ENCODE measurements around the gene KLF3.
A peak's percentile ranks its signal among the peaks of the same experiment; 100 is the strongest.

The KLF3 gene

DNA sequence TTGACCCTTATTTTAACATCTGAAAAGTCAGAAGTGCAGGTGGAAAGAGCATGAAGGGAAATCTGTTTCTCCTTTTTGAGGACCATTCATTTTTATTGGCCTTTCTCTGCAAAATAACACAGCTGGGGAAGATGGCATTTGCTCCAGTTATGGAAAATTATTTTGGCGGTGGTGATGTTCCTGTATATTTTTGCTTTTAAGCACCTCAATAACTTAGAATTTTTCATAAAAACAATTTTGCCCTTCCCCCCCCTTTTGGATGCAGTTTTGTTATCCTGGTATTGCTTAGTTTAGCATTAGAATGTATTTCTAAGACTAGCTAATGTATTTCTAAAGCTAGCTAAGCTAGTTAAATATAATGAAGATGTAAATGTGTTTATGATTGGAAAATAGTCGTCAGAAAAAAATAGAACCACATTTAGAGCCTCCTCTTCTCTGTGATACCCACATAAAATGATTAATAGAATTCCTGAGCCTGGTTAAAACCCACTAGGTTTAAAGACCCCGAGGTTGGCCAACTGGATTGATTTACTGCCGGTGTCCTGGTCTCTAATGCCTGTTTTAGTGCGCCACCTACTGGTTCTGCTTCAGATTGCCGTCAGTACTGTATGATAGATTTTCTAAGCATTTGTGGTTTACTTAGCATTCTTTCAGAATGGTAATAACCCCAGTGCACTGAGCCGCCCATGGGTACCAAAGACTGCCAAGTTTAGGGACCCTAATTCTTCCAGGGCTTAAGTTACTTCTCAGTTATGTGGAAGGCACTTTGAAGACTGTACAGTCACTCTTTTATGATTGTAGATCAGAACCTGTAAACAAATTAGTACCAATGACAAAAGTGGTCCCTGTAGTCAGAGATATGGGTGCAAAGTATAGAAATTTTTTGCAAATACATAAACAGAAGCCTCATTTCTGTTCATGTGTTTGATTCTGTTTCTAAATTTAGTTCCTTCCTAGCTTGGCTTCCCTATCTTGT lies 11.4 kb downstream of the KLF3 start:
- peak; percentile 78 for DNase-seq

DNA sequence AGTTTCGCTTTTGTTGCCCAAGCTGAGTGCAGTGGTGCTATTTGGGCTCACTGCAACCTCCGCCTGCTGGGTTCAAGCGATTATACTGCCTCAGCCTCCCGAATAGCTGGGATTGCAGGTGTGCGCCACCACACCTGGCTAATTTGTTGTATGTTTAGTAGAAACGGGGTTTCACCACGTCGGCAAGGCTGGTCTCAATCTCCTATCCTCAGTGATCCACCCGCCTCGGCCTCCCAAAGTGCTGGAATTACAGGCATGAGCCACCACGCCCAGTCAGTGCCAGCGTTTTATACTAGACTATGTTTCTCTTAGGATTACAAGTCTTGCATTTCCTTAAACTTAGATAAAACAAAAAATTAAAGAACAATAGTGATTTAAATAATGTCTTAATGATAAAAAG lies 13.0 kb downstream of the KLF3 start:
- DNase-seq, result no peak

DNA sequence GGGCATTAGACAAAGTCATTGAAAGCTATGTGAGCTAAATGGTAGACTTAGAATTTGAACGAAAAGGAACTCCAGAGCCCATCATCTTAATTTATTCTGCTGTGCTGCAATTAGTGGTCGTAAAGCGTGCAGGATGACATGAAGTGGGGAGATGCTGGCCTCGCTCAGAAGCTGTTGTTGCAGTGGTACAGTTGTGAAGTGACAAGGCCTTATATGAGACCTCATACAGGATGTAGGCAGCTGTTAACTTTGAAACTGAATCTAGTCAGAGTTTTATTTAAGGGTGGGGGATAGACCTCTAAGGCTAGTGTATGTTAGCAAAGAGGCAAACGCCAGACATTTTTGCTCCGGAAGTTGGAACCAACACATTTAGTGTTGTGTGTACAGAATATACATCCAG lies 13.4 kb downstream of the KLF3 start:
- no peak for DNase-seq

DNA sequence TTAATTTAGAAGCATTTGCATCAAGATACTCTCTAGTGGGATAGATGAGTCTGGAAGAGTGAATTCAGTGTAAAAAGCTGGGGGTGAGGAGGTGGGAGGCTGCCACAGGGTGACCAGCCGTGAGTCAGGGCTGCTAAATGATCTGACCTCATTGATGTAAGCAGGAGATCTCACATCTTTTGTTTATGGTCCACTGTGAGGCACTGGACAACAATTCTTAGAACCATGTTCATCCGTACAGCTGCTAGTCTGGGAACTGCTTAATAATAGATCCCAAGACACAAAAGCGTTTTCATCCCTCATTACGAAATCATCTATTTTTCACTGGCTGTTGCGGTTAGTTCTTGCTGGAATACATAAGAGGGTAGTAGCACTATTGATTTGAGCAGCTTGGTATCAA lies 14.1 kb downstream of the KLF3 start:
- peak; percentile 37 for DNase-seq

DNA sequence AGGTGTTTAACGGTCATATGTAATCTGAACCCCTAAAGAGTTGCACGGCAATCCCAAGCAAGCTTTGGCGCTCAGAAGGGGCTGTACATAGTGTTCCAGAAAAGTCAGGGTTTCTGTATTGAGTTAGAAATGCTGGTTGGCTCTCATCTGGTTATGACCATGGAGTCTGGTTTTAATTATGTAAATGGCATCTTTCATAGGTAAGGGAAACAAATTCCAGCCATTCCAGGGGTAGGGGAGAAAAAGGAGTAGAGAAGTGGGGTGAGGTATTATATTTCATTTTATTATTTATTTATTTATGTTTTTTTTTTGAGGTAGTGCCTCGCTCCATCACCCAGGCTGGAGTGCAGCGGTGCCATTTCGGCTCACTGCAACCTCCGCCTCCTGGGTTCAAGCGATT lies 15.9 kb downstream of the KLF3 start:
- no peak for DNase-seq

DNA sequence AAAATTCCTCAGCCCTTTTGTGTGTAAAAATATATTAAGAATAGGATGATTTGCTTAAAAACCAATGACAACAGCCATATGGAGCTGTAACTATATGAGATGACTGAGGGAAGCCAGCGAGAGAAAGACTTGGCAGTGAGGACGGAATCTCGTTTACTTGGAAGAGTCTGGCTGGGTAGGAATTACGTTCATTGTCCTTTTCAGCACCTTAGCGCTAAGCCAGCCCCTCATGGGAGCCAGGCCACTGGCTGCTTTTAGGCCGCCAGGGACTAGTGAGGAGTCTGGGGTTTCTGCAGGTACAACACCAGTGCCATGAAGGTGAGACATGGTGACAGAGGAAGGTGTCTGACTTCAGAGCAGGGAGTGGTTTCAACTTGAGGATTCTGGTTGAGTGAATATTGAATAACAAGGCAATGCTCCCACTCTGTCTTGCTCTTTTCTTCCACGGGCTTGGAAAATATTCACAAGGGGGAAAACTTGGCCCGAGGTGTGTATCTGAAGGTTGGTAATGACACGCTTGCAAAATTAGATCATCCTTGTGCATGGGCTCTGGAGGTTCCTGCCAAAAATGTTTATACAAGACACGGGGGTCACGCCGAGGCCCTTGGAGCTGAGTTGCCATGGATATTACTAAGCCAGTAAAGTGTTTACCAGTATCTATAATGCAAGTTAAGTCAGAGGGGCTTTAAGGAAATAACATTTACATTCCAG lies 17.4 kb downstream of the KLF3 start:
- no peak for DNase-seq

DNA sequence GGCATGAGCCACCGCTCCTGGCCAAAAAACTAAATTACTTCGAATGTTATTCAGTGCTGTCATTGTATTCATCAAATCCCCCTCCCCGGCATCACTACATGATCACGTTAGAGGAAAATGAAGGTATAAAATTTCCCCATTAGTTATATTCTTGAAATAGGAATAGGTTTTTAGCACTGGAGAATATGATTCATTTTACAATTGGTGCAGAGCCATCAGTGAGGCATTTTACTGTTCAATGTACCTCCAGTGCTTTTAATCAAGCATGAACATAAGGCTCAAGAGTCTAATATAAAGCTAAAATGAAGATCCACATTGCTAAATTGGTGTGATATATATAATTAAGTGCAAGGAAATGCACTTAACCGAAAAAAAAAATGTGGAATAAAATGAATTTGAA lies 18.3 kb downstream of the KLF3 start:
- no peak for DNase-seq

DNA sequence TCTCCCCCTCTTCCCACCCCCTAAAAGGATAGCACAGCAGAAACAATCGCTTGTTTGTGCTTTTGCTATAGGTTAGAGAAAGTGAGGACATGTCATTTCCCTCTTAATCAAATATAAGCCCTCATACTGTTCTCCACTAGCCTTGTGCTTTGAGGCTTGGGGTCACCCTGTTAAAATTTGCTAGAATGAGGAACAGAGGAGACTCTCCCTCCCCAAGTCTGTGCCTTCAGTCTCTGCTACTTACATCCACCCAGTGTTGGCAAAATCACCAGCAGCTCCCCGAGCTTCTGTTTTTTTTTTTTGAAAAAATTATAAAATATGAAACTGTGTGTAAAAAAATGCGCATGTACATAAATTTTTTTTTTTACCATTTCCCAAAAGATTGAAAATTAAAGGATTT lies 19.3 kb downstream of the KLF3 start:
- no peak for DNase-seq

DNA sequence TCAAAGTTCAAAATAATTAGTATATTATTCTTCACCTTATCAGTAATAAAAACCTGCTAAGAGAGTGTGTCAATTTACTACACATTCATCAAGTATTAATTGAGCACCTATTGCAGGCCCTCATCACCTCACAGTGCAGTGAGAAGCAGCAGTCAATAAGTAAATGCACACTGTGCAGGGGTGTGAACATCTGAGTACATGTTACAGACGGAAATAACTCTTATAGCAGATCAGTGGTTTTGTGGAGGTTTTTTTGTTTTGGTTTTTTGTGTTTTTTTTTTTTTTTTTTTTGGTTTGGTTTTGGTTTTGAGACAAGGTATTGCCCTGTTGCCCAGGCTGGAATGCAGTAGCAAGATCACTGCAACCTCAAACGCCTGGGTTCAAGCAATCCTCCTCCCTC lies 20.3 kb downstream of the KLF3 start:
- no peak for DNase-seq

DNA sequence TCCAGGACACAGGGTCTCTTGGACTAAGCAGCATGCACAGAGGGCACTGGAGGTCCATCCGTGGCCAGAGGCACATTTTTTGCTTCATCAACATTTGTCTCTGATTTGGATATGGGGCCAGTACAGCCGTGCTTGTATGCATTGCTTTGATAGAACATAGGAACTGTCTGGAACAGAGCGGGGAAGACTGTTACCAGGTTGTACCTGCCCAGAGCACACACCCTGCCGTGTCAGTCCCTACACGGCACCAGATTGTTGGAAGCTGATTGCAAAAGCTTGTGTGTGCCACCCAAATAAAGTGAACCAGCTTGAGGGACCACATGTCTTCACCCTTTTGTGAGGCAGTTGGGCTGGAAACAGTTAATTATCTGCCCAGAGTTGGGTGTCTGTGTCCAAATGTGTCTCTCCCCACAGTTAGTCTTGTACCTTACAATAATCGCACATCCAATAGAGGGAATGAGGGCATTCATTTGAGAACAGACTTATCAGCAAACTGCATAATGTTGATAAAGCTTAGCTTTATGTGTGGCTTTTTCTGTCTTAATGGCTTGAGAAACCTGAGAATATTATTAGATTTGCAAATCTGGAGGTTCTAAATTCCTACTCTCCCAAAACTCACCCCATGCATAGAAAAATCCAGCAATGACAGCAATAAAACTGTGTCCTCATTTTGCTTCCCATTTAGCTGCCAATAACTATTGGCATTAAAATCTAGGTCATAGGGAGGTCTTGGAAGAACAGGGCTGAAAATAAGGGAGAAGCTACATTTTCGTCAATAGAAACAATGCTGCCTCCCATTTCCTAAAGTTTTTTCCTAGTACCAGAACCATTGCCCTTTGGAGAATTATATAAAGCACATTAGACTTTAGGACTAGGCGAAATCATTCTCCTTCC lies 21.2 kb downstream of the KLF3 start:
- no peak for DNase-seq

DNA sequence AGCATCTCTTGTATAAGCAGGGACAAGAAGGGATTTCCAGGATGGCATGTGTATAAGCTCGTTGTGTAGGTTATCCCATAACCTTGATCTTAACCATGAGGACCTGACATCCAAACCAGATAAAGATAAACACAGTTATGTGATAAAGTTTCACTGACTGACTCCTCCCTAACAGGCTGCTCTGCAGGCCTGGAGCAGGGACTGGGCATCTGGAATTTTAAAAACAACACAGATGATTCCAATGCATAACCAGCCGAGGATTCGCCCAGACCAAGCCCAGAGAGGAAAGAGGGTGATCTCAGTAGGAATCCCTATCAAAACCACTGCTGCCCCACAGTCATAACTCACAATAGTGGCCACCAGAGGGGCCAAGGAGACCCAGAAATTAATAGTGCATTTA lies 22.7 kb downstream of the KLF3 start:
- no peak for DNase-seq

DNA sequence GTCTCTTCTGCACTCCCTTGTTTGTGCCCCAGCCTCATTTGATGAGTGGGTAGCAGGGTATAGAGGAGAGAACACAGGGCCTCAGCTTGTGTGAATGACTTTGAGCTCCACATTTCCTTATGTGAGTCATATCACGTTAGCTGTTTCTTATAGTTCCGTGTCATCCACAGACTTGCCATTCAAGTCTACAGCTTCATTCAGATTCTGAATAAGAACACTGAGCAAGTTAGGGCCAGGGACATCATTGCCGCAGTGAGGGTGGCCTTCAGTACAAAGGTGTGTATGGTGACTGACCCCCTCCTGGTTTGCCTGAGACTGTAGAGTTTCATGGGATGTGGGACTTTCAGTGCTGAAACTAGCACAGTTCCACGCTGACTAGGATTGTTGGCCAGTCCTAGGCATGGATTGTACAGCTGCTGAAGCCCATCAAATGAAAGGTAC lies 23.6 kb downstream of the KLF3 start:
- DNase-seq, result no peak

DNA sequence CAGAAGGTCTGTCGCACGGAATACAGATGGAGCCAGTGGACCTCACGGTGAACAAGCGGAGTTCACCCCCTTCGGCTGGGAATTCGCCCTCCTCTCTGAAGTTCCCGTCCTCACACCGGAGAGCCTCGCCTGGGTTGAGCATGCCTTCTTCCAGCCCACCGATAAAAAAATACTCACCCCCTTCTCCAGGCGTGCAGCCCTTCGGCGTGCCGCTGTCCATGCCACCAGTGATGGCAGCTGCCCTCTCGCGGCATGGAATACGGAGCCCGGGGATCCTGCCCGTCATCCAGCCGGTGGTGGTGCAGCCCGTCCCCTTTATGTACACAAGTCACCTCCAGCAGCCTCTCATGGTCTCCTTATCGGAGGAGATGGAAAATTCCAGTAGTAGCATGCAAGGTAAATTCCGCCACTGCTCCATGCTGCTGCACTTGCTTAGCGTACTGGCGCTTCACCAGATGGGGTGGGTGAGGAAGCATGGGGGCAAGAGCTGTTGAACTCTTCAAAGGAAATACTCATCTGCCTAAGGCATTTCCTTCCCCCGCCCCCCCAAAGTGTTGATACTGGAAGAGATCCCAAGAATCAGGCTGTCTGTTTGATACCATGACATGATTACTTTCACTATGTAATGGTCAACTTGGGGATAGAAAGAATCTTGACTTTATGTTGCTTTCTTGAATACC lies 24.8 kb downstream of the KLF3 start:
- DNase-seq, result no peak

DNA sequence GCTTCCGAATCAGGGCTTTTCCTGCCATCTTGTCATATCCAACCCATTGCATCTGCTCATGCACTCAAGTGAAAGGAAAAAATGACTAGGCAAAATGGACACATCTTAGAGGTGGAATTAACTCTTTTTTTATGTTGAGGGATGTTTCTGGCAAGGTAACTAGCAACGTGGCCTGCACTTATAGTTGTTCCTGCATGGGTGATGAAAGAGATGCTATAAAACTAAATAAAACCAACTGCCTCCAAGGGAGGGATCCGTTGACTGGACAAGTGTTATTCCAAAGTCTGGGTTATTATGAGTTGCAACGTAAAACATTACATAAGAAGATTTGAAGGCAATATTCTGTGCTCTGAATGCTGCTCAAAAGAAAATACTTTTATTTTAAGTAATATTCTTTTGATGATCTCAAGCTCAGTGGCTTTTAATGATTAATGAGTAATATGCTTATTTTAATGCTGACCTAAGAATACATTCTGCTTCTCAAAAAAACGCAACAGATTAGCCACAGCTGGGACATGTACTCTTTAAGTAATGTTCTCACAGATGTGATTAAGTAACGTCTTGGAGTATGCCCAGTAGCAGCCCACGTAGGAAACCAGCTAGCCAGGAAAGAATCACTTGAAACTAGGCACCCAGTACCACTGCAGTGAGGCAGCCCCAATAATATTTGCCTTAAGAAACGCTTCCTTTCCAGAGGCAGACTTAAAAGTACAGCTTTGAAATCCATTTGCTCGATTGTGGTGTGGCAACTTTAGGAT lies 27.4 kb downstream of the KLF3 start:
- no peak for DNase-seq

DNA sequence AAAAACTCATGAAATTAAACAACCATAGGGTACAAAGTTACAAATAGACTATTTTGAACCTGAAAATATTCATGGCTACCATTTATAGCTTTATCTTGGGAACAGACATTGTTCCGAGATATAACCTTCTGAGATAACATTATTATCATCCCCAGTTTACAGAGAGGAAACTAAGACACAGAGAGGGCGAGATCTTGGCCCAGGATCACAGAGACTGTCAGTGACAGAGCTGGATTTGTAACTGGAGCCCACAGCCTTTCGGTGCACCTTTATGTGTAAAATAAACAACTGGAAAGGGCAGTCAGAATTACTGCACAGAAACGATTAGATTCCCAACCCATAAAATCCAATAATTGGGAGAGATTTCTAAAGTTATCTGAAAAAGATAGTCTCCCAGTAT lies 28.4 kb downstream of the KLF3 start:
- no peak for DNase-seq

DNA sequence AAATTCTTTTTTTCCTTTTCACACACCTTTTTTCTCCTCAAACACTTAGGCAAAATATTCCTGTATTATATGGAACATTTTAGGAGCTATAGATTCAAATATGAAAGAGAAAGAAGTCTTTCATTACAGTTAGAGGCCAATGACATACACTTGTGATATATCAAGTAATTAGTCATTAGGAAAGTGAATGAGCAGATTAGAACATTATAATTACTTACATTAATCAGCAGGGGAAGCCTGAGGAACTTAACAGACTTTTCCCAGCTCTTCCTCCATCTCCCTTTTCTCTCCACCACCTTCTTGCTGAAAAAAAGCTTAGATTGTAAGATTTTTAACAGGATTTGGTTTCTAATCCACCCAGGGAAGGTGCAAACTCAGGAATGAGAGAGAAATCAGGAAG lies 29.6 kb downstream of the KLF3 start:
- no peak for DNase-seq

DNA sequence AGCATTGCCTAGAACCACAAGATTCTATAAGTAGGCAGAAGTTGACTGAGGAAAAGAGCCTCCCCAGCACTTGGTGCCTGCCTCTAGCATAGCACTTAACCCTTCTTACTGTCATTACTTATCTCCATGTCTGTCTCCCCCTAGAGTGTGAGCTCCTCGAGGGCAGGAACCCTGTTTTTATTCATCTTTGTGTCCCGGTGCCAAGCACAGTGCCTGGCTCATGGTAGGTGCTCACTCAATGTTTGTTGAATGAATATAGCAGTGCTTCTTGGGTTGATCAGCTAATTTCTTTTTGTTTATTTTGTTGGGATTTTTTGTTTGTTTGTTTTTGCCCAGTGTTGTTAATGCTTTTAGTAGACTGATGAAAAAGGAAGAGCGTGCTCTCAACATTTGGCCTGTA lies 30.3 kb downstream of the KLF3 start:
- no peak for DNase-seq

DNA sequence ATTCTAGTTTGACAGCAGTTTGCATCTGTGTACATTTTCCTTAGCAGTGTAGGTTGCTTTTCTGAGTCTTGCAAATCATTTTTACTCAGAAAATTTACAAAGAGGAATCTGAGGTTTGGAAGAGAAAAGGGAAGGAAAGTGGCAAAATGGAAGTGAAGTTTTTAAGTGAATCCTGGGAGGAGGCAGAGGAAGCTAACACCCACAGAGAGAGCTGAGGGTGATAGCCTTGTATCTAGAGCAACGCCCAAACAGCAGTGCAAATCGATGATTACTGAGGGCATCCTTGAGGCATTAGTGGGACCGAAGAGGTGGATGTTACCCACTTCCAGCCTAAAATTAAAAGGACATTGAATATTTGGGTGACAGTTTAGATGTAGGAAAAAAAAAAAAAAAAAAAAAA lies 31.8 kb downstream of the KLF3 start:
- no peak for DNase-seq

DNA sequence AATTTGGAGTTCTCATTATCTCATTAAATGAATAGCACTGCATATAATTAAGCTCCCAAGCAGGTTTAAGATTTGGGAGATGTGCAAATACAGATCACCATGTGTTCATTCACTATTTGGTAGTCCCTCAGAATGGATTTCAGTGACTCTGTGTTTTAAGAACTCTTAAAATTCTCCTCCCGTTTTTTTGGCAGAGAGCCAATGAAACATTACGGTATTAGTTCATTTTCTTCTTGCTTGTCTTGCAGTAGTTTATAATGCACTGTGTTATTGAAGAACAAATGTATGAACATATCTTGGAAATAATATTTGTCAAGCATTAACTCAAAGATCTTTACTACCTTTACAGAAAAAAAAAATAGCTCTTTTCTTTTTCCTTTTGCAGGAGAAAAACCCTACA lies 32.7 kb downstream of the KLF3 start:
- DNase-seq, result no peak

DNA sequence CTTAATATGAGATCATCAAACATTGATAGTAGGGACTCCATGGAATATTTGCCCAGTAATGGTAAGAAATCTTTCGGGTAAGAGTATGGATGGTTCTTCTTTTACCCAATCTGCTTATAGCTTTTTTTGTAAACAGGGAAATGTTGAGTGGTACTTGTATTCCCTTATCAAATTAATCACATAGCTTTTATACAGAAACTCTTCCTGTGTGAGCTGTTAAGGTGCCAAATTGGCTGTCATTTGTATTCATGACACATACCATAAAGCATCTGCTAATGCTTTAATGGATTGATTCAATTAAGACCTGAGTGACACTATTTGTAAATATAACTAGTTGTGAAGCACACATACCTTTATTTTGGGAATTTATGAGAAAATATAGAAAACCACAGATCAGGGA lies 34.2 kb downstream of the KLF3 start:
- DNase-seq, result no peak

DNA sequence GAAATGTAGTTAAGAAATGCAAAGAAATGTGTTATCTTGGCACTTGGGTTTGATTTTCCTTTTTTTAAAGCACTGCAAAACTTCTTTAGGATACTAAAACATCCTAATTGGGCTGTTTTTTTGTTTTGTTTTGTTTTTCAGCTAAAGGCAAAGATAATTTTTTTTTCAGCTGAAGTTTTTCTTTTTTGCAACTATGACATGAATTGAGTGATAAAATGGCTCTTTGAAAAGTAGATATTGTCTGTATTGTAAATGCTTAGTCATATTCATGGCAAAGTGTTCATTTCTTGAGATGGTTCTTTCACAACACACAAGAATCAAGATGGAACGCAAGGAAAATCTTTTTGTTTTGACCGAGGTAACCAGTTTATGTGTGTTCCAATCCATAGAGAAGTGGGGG lies 35.1 kb downstream of the KLF3 start:
- DNase-seq, result no peak

DNA sequence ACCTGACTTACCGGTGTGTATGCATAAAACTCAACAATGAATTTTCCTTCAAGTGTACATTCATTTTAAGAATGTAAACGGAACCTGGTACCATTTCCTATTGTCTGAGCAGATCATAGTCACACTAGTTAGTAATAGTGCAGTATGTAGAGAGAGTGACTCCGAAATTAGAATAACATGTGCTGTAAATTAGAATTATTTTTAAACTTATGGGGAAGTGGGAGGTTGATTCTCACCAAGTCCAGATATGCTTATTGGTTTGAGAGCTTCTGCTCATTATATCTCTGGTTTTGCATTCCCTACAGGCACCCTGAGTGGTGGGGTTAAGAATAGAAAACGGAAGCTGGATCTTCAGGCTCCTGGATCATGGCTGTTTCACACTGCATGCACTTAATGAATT lies 39.6 kb downstream of the KLF3 start:
- DNase-seq, result no peak
